ENCODE measurements around the gene SMARCC1.
"Not testable (repeated sequence)": the region's sequence is repeated elsewhere in the genome, so short reads cannot be mapped to it uniquely, and the experiment has no call there.

Gene SMARCC1

GRCh38 chr3:47766186-47766585, 15.5 kb downstream of the SMARCC1 start:
- DNase-seq = no peak

GRCh38 chr3:47762233-47762632, 19.5 kb downstream of the SMARCC1 start:
- no peak for DNase-seq

GRCh38 chr3:47761046-47761445, 20.6 kb downstream of the SMARCC1 start:
- no peak for DNase-seq

GRCh38 chr3:47760207-47760606, 21.5 kb downstream of the SMARCC1 start:
- not testable (repeated sequence) for DNase-seq

GRCh38 chr3:47758261-47759025, 23.2 kb downstream of the SMARCC1 start:
- DNase-seq = no peak

GRCh38 chr3:47752716-47753115, 29.0 kb downstream of the SMARCC1 start:
- DNase-seq = no peak

GRCh38 chr3:47750811-47751354, 30.8 kb downstream of the SMARCC1 start:
- DNase-seq = not testable (repeated sequence)

- no peak for DNase-seq
These were observed 34.1 kb downstream of the SMARCC1 start for GRCh38 chr3:47747558-47747957.

GRCh38 chr3:47746264-47746663, 35.4 kb downstream of the SMARCC1 start:
- DNase-seq = no peak

GRCh38 chr3:47743855-47744254, 37.8 kb downstream of the SMARCC1 start:
- no peak for DNase-seq

GRCh38 chr3:47743352-47743751, 38.3 kb downstream of the SMARCC1 start:
- DNase-seq = not testable (repeated sequence)

- no peak for DNase-seq
These were observed 39.8 kb downstream of the SMARCC1 start for GRCh38 chr3:47741925-47742324.

- DNase-seq = no peak
These were observed 49.5 kb downstream of the SMARCC1 start for GRCh38 chr3:47732143-47732542.

GRCh38 chr3:47731061-47731460, 50.6 kb downstream of the SMARCC1 start:
- no peak for DNase-seq

GRCh38 chr3:47722859-47723258, 58.8 kb downstream of the SMARCC1 start:
- no peak for DNase-seq

- not testable (repeated sequence) for DNase-seq
These were observed 64.2 kb downstream of the SMARCC1 start for GRCh38 chr3:47717448-47717847.

- DNase-seq = no peak
These were observed 65.0 kb downstream of the SMARCC1 start for GRCh38 chr3:47716656-47717055.

GRCh38 chr3:47715928-47716327, 65.8 kb downstream of the SMARCC1 start:
- DNase-seq = no peak

GRCh38 chr3:47714606-47715005, 67.1 kb downstream of the SMARCC1 start:
- DNase-seq = no peak

- no peak for DNase-seq
These were observed 68.0 kb downstream of the SMARCC1 start for GRCh38 chr3:47713655-47714054.

GRCh38 chr3:47712398-47712797, 69.3 kb downstream of the SMARCC1 start:
- no peak for DNase-seq

- peak; percentile 5 to 70 for DNase-seq
These were observed 70.1 kb downstream of the SMARCC1 start for GRCh38 chr3:47711596-47711995.

GRCh38 chr3:47705391-47705790, 76.3 kb downstream of the SMARCC1 start:
- no peak for DNase-seq

GRCh38 chr3:47704237-47704612, 77.5 kb downstream of the SMARCC1 start:
- DNase-seq = no peak

- no peak for DNase-seq
These were observed 80.3 kb downstream of the SMARCC1 start for GRCh38 chr3:47701388-47701787.

Data from NCI-H2081 (cell line).